WERI-Rb-1 (cell line): ENCODE measurements around the gene LRRC4C.
A peak's percentile ranks its signal among the peaks of the same experiment; 100 is the strongest.

ENCODE experiments used
- DNase-seq: peaks from one replicate; pipeline ENCODE4 v3.0.0-alpha.2; 2020
- H3K27ac ChIP-seq: fragments of 250-450 bp; sonication (Bioruptor Pico); 2 replicates; pipeline ENCODE4 v1.5.1; 2020; ENCODE audit warnings: mild to moderate bottlenecking, moderate library complexity
- H3K27me3 ChIP-seq: fragments of 250-450 bp; sonication (Bioruptor Pico); 2 replicates; pipeline ENCODE4 v1.5.1; 2021; ENCODE audit warnings: mild to moderate bottlenecking, low read depth, moderate library complexity; ENCODE audit not compliant: insufficient read depth, severe bottlenecking
- H3K36me3 ChIP-seq: fragments of 250-450 bp; sonication (Bioruptor Pico); 2 replicates; pipeline ENCODE4 v1.5.1; 2020; ENCODE audit warnings: mild to moderate bottlenecking, moderate library complexity
- H3K4me3 ChIP-seq: 2 replicates; pipeline ENCODE4 v1.5.1; 2011; ENCODE audit warnings: low read depth, mild to moderate bottlenecking, control low read depth, low read length
- H3K9me3 ChIP-seq: fragments of 250-450 bp; sonication (Bioruptor Pico); 2 replicates; pipeline ENCODE4 v1.5.1; 2021; ENCODE audit warnings: mild to moderate bottlenecking, moderate library complexity; ENCODE audit not compliant: severe bottlenecking
- CTCF ChIP-seq: IDR thresholded peaks from 2 replicates; pipeline ENCODE4 v1.5.1; 2011; ENCODE audit warnings: low read depth, mild to moderate bottlenecking, control low read depth, inconsistent platforms, low read length

The LRRC4C gene

GRCh38 chr11:41446566-41446965, 12.9 kb downstream of the LRRC4C start:
- TF ChIP-seq CTCF, result no peak
- H3K4me3 ChIP-seq, result no peak overlapping the region
- no peak for DNase-seq
- H3K36me3 ChIP-seq, result no peaks in the 10 kb centered on the region
- no peaks in the 10 kb centered on the region for H3K9me3 ChIP-seq
- H3K27me3 ChIP-seq, result no peaks in the 10 kb centered on the region
- no peak overlapping the region for H3K27ac ChIP-seq

- DNase-seq, result no peak
- no peak overlapping the region for H3K4me3 ChIP-seq
- no peaks in the 10 kb centered on the region for H3K27me3 ChIP-seq
- H3K27ac ChIP-seq, result no peak overlapping the region
- H3K9me3 ChIP-seq, result no peaks in the 10 kb centered on the region
- TF ChIP-seq CTCF, result no peak
- H3K36me3 ChIP-seq, result no peaks in the 10 kb centered on the region
These were observed 13.3 kb downstream of the LRRC4C start for GRCh38 chr11:41446107-41446506.

GRCh38 chr11:41437006-41437490, 22.4 kb downstream of the LRRC4C start:
- Histone ChIP-seq H3K4me3 (no peak overlapping the region), H3K27me3 (no peaks in the 10 kb centered on the region), H3K36me3 (no peaks in the 10 kb centered on the region), H3K9me3 (no peaks in the 10 kb centered on the region), H3K27ac (no peak overlapping the region)
- TF ChIP-seq CTCF, result no peak
- DNase-seq, result no peak

- TF ChIP-seq CTCF, result no peak
These were observed 23.9 kb downstream of the LRRC4C start for GRCh38 chr11:41435531-41435930.

GRCh38 chr11:41431784-41432183, 27.7 kb downstream of the LRRC4C start:
- no peaks in the 10 kb centered on the region for H3K36me3 ChIP-seq
- H3K9me3 ChIP-seq, result no peaks in the 10 kb centered on the region
- H3K27ac ChIP-seq, result no peak overlapping the region
- H3K4me3 ChIP-seq, result no peak overlapping the region
- H3K27me3 ChIP-seq, result no peaks in the 10 kb centered on the region
- TF ChIP-seq CTCF, result peak; percentile 47
- peak; percentile 6 for DNase-seq

More at GRCh38 chr11:41435531-41435930, 23.9 kb downstream of the LRRC4C start:
- Histone ChIP-seq H3K4me3 (no peak overlapping the region), H3K36me3 (no peaks in the 10 kb centered on the region), H3K27ac (no peak overlapping the region), H3K9me3 (no peaks in the 10 kb centered on the region), H3K27me3 (no peaks in the 10 kb centered on the region)
- no peak for DNase-seq

GRCh38 chr11:41419901-41420300, 39.6 kb downstream of the LRRC4C start:
- Histone ChIP-seq H3K27me3 (no peaks in the 10 kb centered on the region), H3K27ac (no peak overlapping the region), H3K9me3 (no peaks in the 10 kb centered on the region), H3K4me3 (no peak overlapping the region), H3K36me3 (no peaks in the 10 kb centered on the region)
- TF ChIP-seq CTCF, result no peak
- DNase-seq, result no peak
